WERI-Rb-1 (cell line): ENCODE results near the gene TSPOAP1.

Experiments
- DNase-seq: peaks from one replicate; pipeline ENCODE4 v3.0.0-alpha.2; 2020
- H3K27ac ChIP-seq: fragments of 250-450 bp; sonication (Bioruptor Pico); 2 replicates; pipeline ENCODE4 v1.5.1; 2020; ENCODE audit warnings: mild to moderate bottlenecking, moderate library complexity
- H3K27me3 ChIP-seq: fragments of 250-450 bp; sonication (Bioruptor Pico); 2 replicates; pipeline ENCODE4 v1.5.1; 2021; ENCODE audit warnings: mild to moderate bottlenecking, low read depth, moderate library complexity; ENCODE audit not compliant: insufficient read depth, severe bottlenecking
- H3K36me3 ChIP-seq: fragments of 250-450 bp; sonication (Bioruptor Pico); 2 replicates; pipeline ENCODE4 v1.5.1; 2020; ENCODE audit warnings: mild to moderate bottlenecking, moderate library complexity
- H3K4me3 ChIP-seq: 2 replicates; pipeline ENCODE4 v1.5.1; 2011; ENCODE audit warnings: low read depth, mild to moderate bottlenecking, control low read depth, low read length
- H3K9me3 ChIP-seq: fragments of 250-450 bp; sonication (Bioruptor Pico); 2 replicates; pipeline ENCODE4 v1.5.1; 2021; ENCODE audit warnings: mild to moderate bottlenecking, moderate library complexity; ENCODE audit not compliant: severe bottlenecking
- TF ChIP-seq, protein P1 (sequence below): IDR thresholded peaks from 2 replicates; pipeline ENCODE4 v1.5.1; 2011; ENCODE audit warnings: low read depth, mild to moderate bottlenecking, control low read depth, inconsistent platforms, low read length

TSPOAP1 gene

DNA sequence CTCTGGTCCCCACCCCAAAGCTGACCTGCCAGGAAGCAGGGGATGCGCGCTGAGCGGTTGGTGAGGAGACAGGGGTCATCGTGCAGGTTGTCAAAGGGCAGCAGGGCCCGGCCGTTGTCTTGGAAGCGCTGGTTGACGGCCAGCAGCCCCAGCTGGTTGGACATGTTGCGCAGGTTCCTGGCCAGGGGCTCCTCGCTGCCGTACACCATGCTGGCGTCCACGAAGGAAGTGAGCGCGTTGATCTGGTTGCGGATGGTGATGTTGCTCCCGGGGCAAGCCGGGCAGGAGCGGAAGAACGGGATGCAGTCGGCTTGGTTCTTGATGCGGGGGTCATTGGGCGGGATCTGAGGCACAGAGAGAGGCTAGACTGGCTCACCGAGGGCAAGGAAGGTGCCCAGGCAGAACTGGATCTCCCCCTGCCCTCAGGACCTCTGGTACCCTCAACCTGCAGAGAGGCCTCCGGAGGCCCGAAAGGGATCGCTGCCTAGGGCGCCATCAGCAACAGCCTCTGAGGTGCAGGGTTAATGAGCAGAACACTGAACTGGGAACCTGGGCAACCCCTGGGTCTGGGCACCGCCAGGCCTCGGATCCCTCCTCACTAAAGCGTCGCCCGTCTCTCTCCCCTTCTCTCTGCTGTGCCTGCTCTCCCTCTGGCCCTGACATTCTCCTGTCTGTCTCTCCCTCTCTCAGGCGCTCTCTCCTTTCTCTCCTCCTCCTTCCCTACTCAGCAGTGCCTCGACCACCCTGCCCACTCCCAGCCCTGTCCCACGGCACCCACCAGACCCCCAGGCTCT lies 50.6 kb downstream of the TSPOAP1 start:
- DNase-seq = no peak
- no peaks in the 10 kb centered on the region for H3K36me3 ChIP-seq
- peak overlapping the region; percentile 11; the same call in 1 of the 2 replicates for H3K27ac ChIP-seq
- TF ChIP-seq, protein P1, sequence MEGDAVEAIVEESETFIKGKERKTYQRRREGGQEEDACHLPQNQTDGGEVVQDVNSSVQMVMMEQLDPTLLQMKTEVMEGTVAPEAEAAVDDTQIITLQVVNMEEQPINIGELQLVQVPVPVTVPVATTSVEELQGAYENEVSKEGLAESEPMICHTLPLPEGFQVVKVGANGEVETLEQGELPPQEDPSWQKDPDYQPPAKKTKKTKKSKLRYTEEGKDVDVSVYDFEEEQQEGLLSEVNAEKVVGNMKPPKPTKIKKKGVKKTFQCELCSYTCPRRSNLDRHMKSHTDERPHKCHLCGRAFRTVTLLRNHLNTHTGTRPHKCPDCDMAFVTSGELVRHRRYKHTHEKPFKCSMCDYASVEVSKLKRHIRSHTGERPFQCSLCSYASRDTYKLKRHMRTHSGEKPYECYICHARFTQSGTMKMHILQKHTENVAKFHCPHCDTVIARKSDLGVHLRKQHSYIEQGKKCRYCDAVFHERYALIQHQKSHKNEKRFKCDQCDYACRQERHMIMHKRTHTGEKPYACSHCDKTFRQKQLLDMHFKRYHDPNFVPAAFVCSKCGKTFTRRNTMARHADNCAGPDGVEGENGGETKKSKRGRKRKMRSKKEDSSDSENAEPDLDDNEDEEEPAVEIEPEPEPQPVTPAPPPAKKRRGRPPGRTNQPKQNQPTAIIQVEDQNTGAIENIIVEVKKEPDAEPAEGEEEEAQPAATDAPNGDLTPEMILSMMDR = no peak
- no peaks in the 10 kb centered on the region for H3K27me3 ChIP-seq
- H3K9me3 ChIP-seq = peaks cover 4% of the 10 kb centered on the region
- no peak overlapping the region for H3K4me3 ChIP-seq

DNA sequence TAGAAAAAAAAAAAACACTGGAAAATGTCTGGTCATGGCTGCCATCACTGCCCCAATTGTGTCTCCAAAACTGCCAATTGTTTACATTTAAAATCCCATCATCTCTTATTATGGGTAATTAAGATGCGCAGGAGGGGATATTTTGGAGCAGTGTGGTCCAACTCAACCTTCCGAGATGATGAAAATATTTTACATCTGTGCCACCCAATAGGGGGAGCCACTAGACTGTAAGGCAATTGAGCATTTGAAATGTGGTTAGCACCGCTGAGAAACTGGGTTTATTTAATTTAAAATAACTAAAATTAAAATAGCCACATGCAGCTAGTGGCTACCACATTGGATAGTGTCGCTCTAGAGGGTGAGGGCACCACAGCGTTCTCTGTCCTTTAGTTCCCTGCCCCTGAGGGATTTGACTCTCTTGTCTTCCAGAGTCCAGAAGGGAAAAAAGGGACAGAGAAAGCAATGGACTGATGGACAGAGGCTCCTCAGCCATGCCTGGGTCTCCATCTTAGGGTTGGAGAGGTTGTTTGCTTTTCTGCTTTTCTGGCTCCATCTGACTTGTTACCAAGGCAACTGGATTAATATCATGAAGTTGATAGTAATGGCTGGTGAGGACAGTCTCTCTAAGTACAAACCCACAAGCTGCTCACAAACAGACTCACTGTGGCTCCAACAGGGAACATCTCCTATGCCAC lies 51.3 kb downstream of the TSPOAP1 start:
- Histone ChIP-seq H3K4me3 (no peak overlapping the region), H3K27me3 (no peaks in the 10 kb centered on the region), H3K9me3 (peaks cover 4% of the 10 kb centered on the region), H3K36me3 (no peaks in the 10 kb centered on the region), H3K27ac (peak overlapping the region; percentile 4; the same call in 1 of the 2 replicates)
- no peak for DNase-seq
- TF ChIP-seq, protein P1 = peak; percentile 63

DNA sequence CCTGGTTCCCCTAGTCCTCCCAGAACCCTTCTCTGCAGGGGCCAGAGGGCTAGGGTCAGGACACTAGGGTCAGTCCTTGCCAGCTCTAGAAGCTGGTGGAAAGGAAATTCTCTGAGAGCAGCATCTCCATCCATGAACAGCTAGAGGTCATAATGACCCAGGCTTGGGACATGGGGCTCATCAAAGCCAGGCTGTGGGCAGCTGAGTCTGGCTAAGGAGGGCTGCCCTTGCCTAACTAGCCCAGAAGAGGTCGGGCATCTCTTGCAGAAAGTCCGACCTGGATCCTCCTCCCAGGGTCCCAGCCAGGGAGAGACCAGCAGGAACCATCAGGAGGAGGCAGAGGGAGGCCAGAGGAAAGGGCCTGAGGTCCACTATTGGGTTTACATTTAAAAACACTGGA lies 52.2 kb downstream of the TSPOAP1 start:
- H3K27me3 ChIP-seq = no peaks in the 10 kb centered on the region
- no peaks in the 10 kb centered on the region for H3K36me3 ChIP-seq
- H3K4me3 ChIP-seq = no peak overlapping the region
- no peak for DNase-seq
- TF ChIP-seq, protein P1 = peak; percentile 25; the same call in 1 of the 2 replicates
- peaks cover 3% of the 10 kb centered on the region for H3K9me3 ChIP-seq
- no peak overlapping the region for H3K27ac ChIP-seq

DNA sequence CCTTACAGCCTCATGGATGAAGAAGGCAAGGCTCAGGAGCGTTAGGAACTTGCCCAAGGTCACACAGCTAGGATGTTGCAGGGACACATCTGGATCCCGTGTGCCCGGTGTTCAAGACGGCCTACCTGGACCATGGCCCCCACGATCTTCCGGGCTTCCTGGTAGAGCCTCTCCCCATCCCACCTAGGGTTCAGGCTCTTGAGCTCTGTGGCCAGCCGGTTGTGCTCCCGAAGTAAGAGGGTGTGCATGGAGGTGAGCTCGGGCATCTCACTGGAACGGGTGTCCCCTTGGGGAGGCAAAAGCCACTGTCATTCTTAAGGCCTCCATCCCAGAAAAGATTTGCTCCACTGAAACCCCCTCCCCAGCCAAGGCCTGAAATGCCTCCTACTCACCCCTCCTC lies 53.2 kb downstream of the TSPOAP1 start:
- no peak for DNase-seq

DNA sequence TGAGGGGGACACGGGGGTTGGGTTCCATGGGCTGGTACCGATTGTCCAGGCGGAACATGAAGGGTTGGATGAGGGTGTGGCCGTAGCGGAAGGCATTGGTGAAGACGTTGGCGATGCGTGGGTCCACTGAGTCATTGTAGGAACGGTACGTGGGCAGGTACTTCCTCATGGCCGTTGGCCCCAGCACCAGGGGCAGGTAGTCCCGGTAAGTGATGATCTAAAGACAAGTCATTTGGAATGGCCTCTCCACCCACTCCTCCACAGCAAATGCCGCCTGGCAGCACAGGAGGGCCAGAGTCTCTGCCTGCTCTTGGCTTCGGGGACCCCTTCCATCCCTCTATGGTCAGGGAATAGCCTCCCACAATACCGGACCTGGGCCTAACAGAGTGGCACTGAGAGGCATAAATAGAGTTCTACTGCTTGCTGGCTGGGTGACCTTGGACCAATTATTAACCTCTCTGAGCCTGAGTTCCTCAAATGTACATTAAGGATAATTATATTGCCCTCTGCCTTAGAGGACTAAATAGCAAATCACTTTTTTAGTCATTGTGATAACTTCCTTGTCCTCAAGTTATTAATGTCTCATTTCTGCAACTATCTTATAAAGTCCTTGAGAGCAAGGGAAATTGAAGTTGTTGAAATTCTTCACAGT lies 55.0 kb downstream of the TSPOAP1 start:
- TF ChIP-seq, protein P1 = no peak
- Histone ChIP-seq H3K36me3 (no peaks in the 10 kb centered on the region), H3K4me3 (no peak overlapping the region), H3K27me3 (no peaks in the 10 kb centered on the region), H3K27ac (no peak overlapping the region), H3K9me3 (no peaks in the 10 kb centered on the region)
- DNase-seq = no peak

More for the DNA sequence above, 53.2 kb downstream of the TSPOAP1 start:
- Histone ChIP-seq H3K27ac (no peak overlapping the region), H3K36me3 (no peaks in the 10 kb centered on the region), H3K4me3 (no peak overlapping the region), H3K27me3 (no peaks in the 10 kb centered on the region), H3K9me3 (no peaks in the 10 kb centered on the region)
- TF ChIP-seq, protein P1 = no peak
